AG04449 (cell line): ENCODE data around the gene KRT77.
"Not testable (repeated sequence)": the region's sequence is repeated elsewhere in the genome, so short reads cannot be mapped to it uniquely, and the experiment has no call there.

ENCODE experiments used
- CTCF ChIA-PET: fragments of 350-600 bp; formaldehyde crosslinking; extraction: SDS; loops from one replicate; lab custom pipeline; 2021; ENCODE audit warnings: antibody characterized with exemption; lab: Yijun Ruan, JAX
- POLR2A ChIA-PET: fragments of 400-600, 350-600 bp; formaldehyde crosslinking; extraction: SDS; loops from one replicate; lab custom pipeline; 2020; ENCODE audit warnings: antibody characterized with exemption, inconsistent platforms; lab: Yijun Ruan, JAX
- DNase-seq: peaks from one replicate; pipeline ENCODE4 v3.0.0-alpha.2; 2010; ENCODE audit warnings: low read depth, low spot score
- H3K4me3 ChIP-seq: 2 replicates; pipeline ENCODE4 v1.5.1; 2011; ENCODE audit warnings: low read depth, mild to moderate bottlenecking, control low read depth, low read length
- CTCF ChIP-seq: IDR thresholded peaks from one replicate; pipeline ENCODE4 v1.5.1; 2011; ENCODE audit warnings: mild to moderate bottlenecking, moderate library complexity, low read length, control low read depth, inconsistent platforms; ENCODE audit not compliant: insufficient read depth; ENCODE audit errors: missing control alignments

Gene KRT77

GRCh38 chr12:52716061-52716460, 12.7 kb upstream of the KRT77 start:
- POLR2A ChIA-PET = no interaction called here
- CTCF ChIA-PET = interaction anchor here (1.3 kb wide), 1 partner anchor 8 kb away, joined by 3 read pairs; no protein-coding TSS in a partner anchor

GRCh38 chr12:52715416-52715815, 12.1 kb upstream of the KRT77 start:
- no peak overlapping the region for H3K4me3 ChIP-seq
- TF ChIP-seq CTCF = no peak
- DNase-seq = no peak
- POLR2A ChIA-PET = no interaction called here
- CTCF ChIA-PET = interaction anchor here (1.3 kb wide), 2 partner anchors 8 to 155 kb away, joined by 3 to 6 read pairs; no protein-coding TSS in a partner anchor

More at GRCh38 chr12:52716061-52716460, 12.7 kb upstream of the KRT77 start:
- H3K4me3 ChIP-seq = no peak overlapping the region
- TF ChIP-seq CTCF = no peak
- no peak for DNase-seq

GRCh38 chr12:52714887-52715281, 11.6 kb upstream of the KRT77 start:
- H3K4me3 ChIP-seq = no peak overlapping the region
- CTCF ChIA-PET = interaction anchor here (1.3 kb wide), 1 partner anchor 156 kb away, joined by 6 read pairs; no protein-coding TSS in a partner anchor
- no peak for TF ChIP-seq CTCF
- POLR2A ChIA-PET = no interaction called here
- no peak for DNase-seq

- DNase-seq = no peak
- POLR2A ChIA-PET = no interaction called here
- TF ChIP-seq CTCF = no peak
- no peak overlapping the region; the same call in 1 of the 2 replicates for H3K4me3 ChIP-seq
- CTCF ChIA-PET = interaction anchor here (1.3 kb wide), 2 partner anchors 153 to 157 kb away, joined by 3 to 6 read pairs; no protein-coding TSS in a partner anchor
Measured at GRCh38 chr12:52713960-52714886, 10.9 kb upstream of the KRT77 start.

- DNase-seq, POLR2A ChIA-PET, H3K4me3 ChIP-seq, CTCF ChIA-PET: not testable (repeated sequence)
Measured at GRCh38 chr12:52712122-52712521, 8.8 kb upstream of the KRT77 start.

GRCh38 chr12:52710730-52711129, 7.4 kb upstream of the KRT77 start:
- ChIA-PET POLR2A (no interaction called here), CTCF (no interaction called here)
- no peak for DNase-seq
- TF ChIP-seq CTCF = no peak
- no peak overlapping the region for H3K4me3 ChIP-seq
